Left lung (tissue), 10 donors: ENCODE results near the gene PLPPR3. TPM values are rescaled to one million over a fixed set of nuclear protein-coding genes. Genes with fewer than 3 reads are reported as not detected.

ENCODE experiments used
- ATAC-seq: fragments of 200-7000 bp; cut with Tn5 transposase; one replicate; pipeline ENCODE4 v1.9.1; 2020; ENCODE audit warnings: moderate library complexity
- DNase-seq, 4 donors: peaks; one replicate each; pipeline ENCODE4 v3.0.0-alpha.2; 2013 to 2020
- H3K27ac ChIP-seq, 2 donors: fragments of 200-600 bp; sonication (generic) in 1 of 2; one replicate each; pipeline versions ENCODE4 v1.5.0 to v1.8.0; 2020 to 2021
- H3K27me3 ChIP-seq, 2 donors: fragments of 200-600 bp; sonication (generic) in 1 of 2; one replicate each; pipeline versions ENCODE4 v1.5.0 to v1.8.0; 2020 to 2021
- H3K36me3 ChIP-seq, 2 donors: fragments of 200-600 bp; sonication (generic) in 1 of 2; one replicate each; pipeline versions ENCODE4 v1.5.0 to v1.8.0; 2020 to 2021
- H3K4me1 ChIP-seq, 2 donors: fragments of 200-600 bp; one replicate each; pipeline ENCODE4 v1.8.0; 2021
- H3K4me3 ChIP-seq, 2 donors: fragments of 200-600 bp; sonication (generic) in 1 of 2; one replicate each; pipeline versions ENCODE4 v1.5.0 to v1.8.0; 2020 to 2021; ENCODE audit warnings: mild to moderate bottlenecking in 1 of 2
- H3K9me3 ChIP-seq, 2 donors: fragments of 200-600 bp; sonication (generic) in 1 of 2; one replicate each; pipeline versions ENCODE4 v1.5.0 to v1.8.0; 2020 to 2021
- intact Hi-C, 2 donors: fragments of 100-400 bp; cut with DNase I; formaldehyde crosslinking; loops; one replicate each; pipeline versions ENCODE4 v1.11.2 to v1.14.2; 2022
- polyA plus RNA-seq, 6 donors: library from polyadenylated mRNA; unstranded; fragments of 120-200 nt; gene quantifications; one replicate each; pipeline ENCODE4 v1.2.1, GENCODE V29; 2013; ENCODE audit not compliant: insufficient read length in 6 of 6
- total RNA-seq, 2 donors: library from RNA; stranded (reverse); fragmentation: NEBNext Ultra II Directional; extraction: Animal tissue kit (Norgen Biotek cat#: 25700); gene quantifications; one replicate each; pipeline ENCODE4 v1.2.1, GENCODE V29; 2021
- TF ChIP-seq, protein P1 (sequence below), 2 donors: fragments of 200-600 bp; sonication (generic) in 1 of 2; IDR thresholded peaks; one replicate each; pipeline versions ENCODE4 v1.5.0 to v1.8.0; 2021; ENCODE audit warnings: antibody characterized with exemption in 2 of 2
- donor health status: DM: no; HTN: yes; CAD: no.
- donor health status: DM: no; HTN: no; CAD: no.

Gene PLPPR3
- total and polyA plus RNA-seq, 8 donors, result 1.6 to 11.9 (median 6.3) TPM

DNA sequence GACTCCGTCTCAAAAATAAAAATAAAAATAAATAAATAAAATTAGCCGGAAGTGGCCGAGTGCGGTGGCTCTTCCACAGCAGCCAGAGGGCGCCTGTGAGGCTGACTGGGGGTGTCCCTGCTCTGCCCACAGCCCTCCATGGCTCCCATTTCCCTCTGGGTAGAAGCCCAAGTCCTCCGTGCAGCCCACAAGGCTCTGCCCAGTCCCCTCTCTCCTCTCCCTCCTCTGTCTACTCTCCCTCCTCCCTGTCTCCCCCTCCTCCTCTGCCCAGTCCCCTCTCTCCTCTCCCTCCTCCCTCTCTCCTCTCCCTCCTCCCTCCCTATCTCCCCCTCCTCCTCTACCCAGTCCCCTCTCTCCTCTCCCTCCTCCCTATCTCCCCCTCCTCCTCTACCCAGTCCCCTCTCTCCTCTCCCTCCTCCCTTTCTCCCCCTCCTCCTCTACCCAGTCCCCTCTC, 50.4 kb downstream of the PLPPR3 start:
- Histone ChIP-seq H3K27me3 (no peaks in the 10 kb centered on the region), H3K4me3 (no peak overlapping the region), H3K27ac (no peak overlapping the region), H3K9me3 (no peaks in the 10 kb centered on the region), H3K36me3 (no peaks in the 10 kb centered on the region), H3K4me1 (peaks cover 0 to 13% of the 10 kb centered on the region in 2 donors)
- intact Hi-C loops, result loop anchor here in 1 of 2 donors (10.0 kb wide), 1 partner anchor 213 kb away; the partner anchor contains the start of gene WDR18
- peak; percentile 25 for ATAC-seq
- no peak for DNase-seq
- TF ChIP-seq, protein P1, sequence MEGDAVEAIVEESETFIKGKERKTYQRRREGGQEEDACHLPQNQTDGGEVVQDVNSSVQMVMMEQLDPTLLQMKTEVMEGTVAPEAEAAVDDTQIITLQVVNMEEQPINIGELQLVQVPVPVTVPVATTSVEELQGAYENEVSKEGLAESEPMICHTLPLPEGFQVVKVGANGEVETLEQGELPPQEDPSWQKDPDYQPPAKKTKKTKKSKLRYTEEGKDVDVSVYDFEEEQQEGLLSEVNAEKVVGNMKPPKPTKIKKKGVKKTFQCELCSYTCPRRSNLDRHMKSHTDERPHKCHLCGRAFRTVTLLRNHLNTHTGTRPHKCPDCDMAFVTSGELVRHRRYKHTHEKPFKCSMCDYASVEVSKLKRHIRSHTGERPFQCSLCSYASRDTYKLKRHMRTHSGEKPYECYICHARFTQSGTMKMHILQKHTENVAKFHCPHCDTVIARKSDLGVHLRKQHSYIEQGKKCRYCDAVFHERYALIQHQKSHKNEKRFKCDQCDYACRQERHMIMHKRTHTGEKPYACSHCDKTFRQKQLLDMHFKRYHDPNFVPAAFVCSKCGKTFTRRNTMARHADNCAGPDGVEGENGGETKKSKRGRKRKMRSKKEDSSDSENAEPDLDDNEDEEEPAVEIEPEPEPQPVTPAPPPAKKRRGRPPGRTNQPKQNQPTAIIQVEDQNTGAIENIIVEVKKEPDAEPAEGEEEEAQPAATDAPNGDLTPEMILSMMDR (IDR thresholded peaks at IDR 0.05), result peak; percentile 15 to 48

DNA sequence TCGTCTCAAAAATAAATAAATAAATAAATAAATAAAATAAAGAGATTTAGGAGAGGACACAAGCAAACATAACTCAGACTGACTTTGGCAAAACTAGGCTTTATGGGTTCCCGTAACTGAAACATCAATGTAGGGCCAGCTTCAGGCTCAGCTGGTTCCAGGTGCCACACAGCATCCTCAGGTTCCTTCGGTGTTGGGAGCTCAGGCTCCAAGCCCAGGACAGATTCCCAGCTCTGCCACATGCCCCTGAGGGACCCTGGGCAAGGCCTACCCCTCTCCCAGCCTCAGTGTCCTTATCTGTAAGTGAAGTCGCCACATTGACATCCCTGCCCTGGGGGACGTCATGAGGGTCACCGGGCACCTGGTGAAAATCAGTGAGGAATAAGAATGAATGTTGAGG, 52.1 kb downstream of the PLPPR3 start:
- Histone ChIP-seq H3K4me3 (no peak overlapping the region), H3K27me3 (no peaks in the 10 kb centered on the region), H3K4me1 (peaks cover 0 to 13% of the 10 kb centered on the region in 2 donors), H3K27ac (no peak overlapping the region), H3K36me3 (no peaks in the 10 kb centered on the region), H3K9me3 (no peaks in the 10 kb centered on the region)
- intact Hi-C loops, result loop anchor here in 1 of 2 donors (5.0 to 10.0 kb wide), 3 partner anchors 85 to 215 kb away; partner anchors contain the start of genes CFD, ELANE, KISS1R and WDR18
- TF ChIP-seq, protein P1 (IDR thresholded peaks at IDR 0.05), result no peak
- DNase-seq, result no peak
- no peak for ATAC-seq

DNA sequence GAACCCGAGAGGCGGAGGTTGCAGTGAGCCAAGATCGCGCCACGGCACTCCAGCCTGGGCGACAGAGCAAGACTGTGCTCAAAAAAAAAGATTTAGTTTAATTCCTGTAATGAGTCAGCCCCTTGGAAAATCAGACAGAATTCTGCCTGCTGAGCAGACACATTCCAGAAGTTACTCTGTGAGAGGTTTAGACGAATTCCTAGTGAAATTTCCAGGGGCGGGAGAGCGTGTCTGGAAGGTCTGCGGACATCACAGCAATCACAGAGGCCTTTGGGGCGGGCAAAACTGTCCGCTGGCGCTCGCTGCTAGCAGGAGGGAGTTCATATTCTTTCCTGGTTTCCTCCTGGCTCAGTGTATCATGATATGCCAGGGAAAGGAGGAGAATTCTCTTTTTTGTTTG, 53.3 kb downstream of the PLPPR3 start:
- Histone ChIP-seq H3K27ac (peak overlapping the region in 1 of 2 donors; percentile 63), H3K4me1 (peaks cover 0 to 13% of the 10 kb centered on the region in 2 donors), H3K27me3 (no peaks in the 10 kb centered on the region), H3K36me3 (no peaks in the 10 kb centered on the region), H3K4me3 (no peak overlapping the region), H3K9me3 (no peaks in the 10 kb centered on the region)
- DNase-seq (no peak), ATAC-seq (peak; percentile 39)
- TF ChIP-seq, protein P1 (IDR thresholded peaks at IDR 0.05), result no peak
- intact Hi-C loops, result loop anchor here in 1 of 2 donors (5.0 to 10.0 kb wide), 2 partner anchors 86 to 149 kb away; partner anchors contain the start of genes CFD, ELANE and KISS1R

DNA sequence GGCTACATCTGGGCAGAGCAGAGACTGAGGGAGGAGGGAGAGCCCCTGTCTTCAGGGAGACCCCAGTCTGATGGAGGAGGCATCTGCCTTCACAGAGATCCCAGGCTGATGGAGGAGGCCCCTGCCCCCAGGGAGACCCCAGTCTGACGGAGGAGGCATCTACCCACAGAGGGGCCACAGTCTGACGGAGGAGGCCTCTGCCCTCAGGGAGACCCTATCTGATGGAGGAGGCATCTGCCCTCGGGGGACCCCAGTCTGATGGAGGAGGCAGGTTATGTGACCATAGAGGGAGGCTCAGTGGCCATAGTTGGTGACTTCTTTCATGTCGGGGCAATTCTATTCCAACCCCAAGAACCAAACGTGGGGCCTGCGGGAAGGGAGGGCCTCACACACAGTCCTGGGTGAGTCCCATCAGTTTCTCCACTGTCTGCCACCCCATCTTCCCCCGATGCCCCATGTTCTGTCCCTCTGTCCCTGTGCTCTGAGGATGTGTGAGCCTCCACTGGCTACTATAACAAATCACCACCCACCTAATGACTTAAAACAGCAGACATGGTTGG, 56.5 kb downstream of the PLPPR3 start:
- no peaks in the 10 kb centered on the region for H3K36me3 ChIP-seq
- no peaks in the 10 kb centered on the region for H3K9me3 ChIP-seq
- H3K27ac ChIP-seq, result no peak overlapping the region
- peaks cover 0 to 2% of the 10 kb centered on the region in 2 donors for H3K4me1 ChIP-seq
- no peak overlapping the region for H3K4me3 ChIP-seq
- intact Hi-C loops, result loop anchor here in 1 of 2 donors (5.0 to 10.0 kb wide), 2 partner anchors 90 to 152 kb away; partner anchors contain the start of genes CFD, ELANE and KISS1R
- DNase-seq (no peak), ATAC-seq (no peak)
- TF ChIP-seq, protein P1 (IDR thresholded peaks at IDR 0.05), result no peak
- no peaks in the 10 kb centered on the region for H3K27me3 ChIP-seq

DNA sequence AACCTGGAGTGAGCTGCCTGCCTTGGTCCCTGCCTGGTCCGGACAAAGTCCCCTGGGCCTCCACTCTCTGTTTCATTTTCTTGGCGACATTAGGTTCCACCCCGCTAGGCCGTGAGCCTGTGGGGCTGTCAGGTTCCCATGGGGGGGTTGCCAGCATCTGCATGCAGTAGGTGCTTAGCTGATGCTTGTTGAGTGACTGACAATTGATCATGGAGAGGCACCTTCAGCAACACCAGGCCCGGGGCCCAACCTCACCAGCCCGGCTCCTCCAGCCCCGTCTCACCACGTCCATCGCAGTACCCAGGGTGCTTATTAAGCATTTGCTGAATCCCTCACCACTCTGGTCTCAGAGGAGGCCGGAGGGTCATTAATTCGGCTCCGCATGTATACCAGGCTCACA, 57.5 kb downstream of the PLPPR3 start:
- H3K27me3 ChIP-seq, result no peaks in the 10 kb centered on the region
- H3K27ac ChIP-seq, result no peak overlapping the region
- no peaks in the 10 kb centered on the region for H3K4me1 ChIP-seq
- H3K9me3 ChIP-seq, result no peaks in the 10 kb centered on the region
- DNase-seq (no peak), ATAC-seq (no peak)
- intact Hi-C loops, result loop anchor here in 1 of 2 donors (10.0 kb wide), 1 partner anchor 90 kb away; the partner anchor contains the start of genes CFD and ELANE
- no peaks in the 10 kb centered on the region for H3K36me3 ChIP-seq
- TF ChIP-seq, protein P1 (IDR thresholded peaks at IDR 0.05), result no peak
- H3K4me3 ChIP-seq, result no peak overlapping the region
